ENCODE data around the gene NTM. TPM values are rescaled to one million over a fixed set of nuclear protein-coding genes. Genes with fewer than 3 reads are reported as not detected.

The NTM gene
- total and polyA plus RNA-seq, 9 donors: 8.5 to 37.1 (median 22.6) TPM

DNA sequence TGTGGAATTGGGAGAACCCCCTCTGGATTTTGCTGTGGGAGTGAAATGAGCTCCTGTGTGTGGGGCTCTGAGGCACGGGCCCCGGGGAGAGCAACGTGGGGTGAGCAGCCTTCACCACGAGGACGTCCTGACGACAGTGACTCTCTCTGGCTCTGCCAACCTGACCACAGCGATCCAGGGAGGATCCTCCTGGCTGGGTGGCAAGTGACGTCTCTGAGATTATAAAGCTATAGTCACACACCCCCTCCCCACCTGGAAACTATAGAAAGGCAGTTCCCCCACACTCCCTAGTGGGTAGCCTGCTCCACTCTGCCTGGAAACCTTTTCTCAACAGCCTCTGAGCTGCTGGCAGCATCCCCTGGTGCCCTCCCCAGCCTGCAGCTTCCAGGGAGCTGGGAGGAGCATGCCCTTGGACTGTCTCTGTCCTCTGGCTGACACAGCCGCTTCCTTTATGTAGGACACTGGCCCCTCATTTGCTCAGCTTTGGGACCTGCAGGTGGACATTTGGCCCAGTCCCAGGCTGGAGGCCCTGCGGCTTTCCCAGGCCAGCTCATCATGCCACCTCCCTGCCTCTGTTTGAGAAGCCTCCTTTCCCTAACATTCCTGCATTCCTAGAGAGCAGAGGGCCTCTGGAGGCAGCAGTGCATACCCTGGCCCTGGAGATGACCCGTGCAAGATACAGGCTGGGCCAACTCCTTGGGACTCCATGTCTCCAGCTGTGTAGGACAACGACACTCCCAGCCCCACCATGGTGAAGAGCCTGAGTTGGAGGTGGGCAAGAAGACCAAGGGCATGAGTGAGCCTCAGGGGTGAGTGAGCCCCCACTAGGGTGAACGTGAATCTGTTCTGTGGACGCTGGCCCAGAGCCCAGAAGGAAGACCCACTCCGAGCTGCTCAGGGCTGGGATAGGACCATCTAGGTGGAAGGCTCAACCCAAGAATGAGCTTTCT lies 314.0 kb downstream of the NTM start:
- peaks cover 7% of the 10 kb centered on the region for H3K4me1 ChIP-seq (ENCODE audit: control insufficient read depth, insufficient read depth, low read length)
- no peaks in the 10 kb centered on the region for H3K36me3 ChIP-seq (ENCODE audit: control insufficient read depth, insufficient read depth, low read length)
- H3K27ac ChIP-seq (ENCODE audit: low read length): no peak overlapping the region
- DNase-seq: no peak
- WGBS (ENCODE audit: insufficient coverage): 72% methylated on average over 6 of the region's 15 CpGs
- peaks cover 8% of the 10 kb centered on the region for H3K27me3 ChIP-seq (ENCODE audit: control insufficient read depth, insufficient read depth, low read length)
- no peaks in the 10 kb centered on the region for H3K9me3 ChIP-seq (replicated peaks; ENCODE audit: control insufficient read depth, low read depth, low read length)
- no peak overlapping the region for H3K4me3 ChIP-seq (ENCODE audit: low read length)

DNA sequence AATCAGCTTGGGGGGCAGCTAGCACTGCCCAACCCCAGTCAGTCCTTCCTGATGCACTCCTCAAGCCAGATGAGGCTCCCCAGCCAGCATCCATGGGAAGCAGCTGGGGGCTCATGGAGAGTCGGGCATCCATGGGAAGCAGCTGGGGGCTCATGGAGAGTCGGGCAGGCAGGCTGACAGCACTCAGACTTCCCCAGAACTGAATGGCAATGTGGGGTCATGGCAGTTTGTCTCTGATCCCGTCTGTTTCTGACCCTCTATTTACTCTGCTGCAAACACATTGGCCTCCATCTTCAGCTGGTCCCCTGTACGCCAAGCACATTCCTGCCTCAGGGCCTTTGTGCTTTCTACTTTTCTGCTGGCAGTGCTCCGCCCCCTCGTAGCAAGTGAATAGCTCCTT lies 314.8 kb downstream of the NTM start:
- Histone ChIP-seq H3K4me3 (ENCODE audit: low read length) (no peak overlapping the region), H3K4me1 (ENCODE audit: control insufficient read depth, insufficient read depth, low read length) (peaks cover 7% of the 10 kb centered on the region), H3K27ac (ENCODE audit: low read length) (no peak overlapping the region), H3K9me3 (replicated peaks; ENCODE audit: control insufficient read depth, low read depth, low read length) (no peaks in the 10 kb centered on the region), H3K27me3 (ENCODE audit: control insufficient read depth, insufficient read depth, low read length) (peaks cover 11% of the 10 kb centered on the region), H3K36me3 (ENCODE audit: control insufficient read depth, insufficient read depth, low read length) (no peaks in the 10 kb centered on the region)
- WGBS (ENCODE audit: insufficient coverage): 89% methylated on average over 6 of the region's 6 CpGs
- no peak for DNase-seq

GRCh38 chr11:131685906-131686305 lies 315.5 kb downstream of the NTM start:
- Histone ChIP-seq H3K27me3 (ENCODE audit: control insufficient read depth, insufficient read depth, low read length) (peaks cover 12% of the 10 kb centered on the region), H3K27ac (ENCODE audit: low read length) (no peak overlapping the region), H3K9me3 (replicated peaks; ENCODE audit: control insufficient read depth, low read depth, low read length) (no peaks in the 10 kb centered on the region), H3K36me3 (ENCODE audit: control insufficient read depth, insufficient read depth, low read length) (no peaks in the 10 kb centered on the region), H3K4me3 (ENCODE audit: low read length) (no peak overlapping the region), H3K4me1 (ENCODE audit: control insufficient read depth, insufficient read depth, low read length) (peaks cover 7% of the 10 kb centered on the region)
- WGBS (ENCODE audit: insufficient coverage): 86% methylated on average over 1 of the region's 3 CpGs
- no peak for DNase-seq

GRCh38 chr11:131686836-131687235 lies 316.4 kb downstream of the NTM start:
- H3K4me3 ChIP-seq (ENCODE audit: low read length): no peak overlapping the region

DNA sequence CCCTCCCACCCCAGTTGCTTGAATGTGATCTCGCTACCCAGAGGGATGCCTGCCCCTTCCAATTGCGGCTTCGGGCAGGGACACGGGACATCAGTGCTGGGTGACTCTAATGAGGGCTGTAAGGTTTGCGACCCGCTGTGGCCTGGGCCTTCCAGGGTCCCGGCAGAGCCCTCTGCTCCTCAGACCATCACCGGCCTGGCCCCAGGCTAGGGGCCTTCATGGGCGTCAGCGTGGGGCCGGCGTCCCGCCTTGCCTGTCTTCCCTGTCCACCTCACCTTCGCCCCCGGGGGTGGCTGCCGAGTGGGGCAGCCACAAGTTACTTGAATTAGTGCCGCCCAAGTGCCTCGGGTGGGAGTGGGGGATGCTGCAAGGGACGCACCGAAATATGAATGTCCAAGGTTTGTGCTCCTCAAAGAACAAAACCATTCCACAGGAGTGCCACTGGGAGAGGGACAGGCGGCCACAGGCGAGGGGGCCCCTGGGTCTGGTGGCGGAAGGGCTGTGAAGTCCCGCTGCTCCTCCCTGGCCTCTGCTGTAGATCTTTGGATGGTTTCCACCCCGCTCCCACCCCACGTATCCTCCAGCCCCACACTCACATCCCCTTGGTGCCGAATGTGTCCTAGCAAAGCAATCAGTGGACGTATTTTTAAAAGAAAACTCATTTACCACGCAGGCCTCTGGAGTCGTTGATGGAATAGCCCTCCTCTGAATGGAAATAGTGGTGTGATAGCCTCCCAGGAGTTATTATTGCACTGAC lies 317.1 kb downstream of the NTM start:
- no peaks in the 10 kb centered on the region for H3K36me3 ChIP-seq (ENCODE audit: control insufficient read depth, insufficient read depth, low read length)
- H3K27me3 ChIP-seq (ENCODE audit: control insufficient read depth, insufficient read depth, low read length): peaks cover 17% of the 10 kb centered on the region
- no peaks in the 10 kb centered on the region for H3K9me3 ChIP-seq (replicated peaks; ENCODE audit: control insufficient read depth, low read depth, low read length)
- peaks cover 7% of the 10 kb centered on the region for H3K4me1 ChIP-seq (ENCODE audit: control insufficient read depth, insufficient read depth, low read length)
- 75% methylated on average over 17 of the region's 30 CpGs for WGBS (ENCODE audit: insufficient coverage)
- H3K4me3 ChIP-seq (ENCODE audit: low read length): no peak overlapping the region
- no peak for DNase-seq
- H3K27ac ChIP-seq (ENCODE audit: low read length): no peak overlapping the region

More at GRCh38 chr11:131686836-131687235, 316.4 kb downstream of the NTM start:
- 85% methylated on average over 9 of the region's 9 CpGs for WGBS (ENCODE audit: insufficient coverage)
- H3K4me1 ChIP-seq (ENCODE audit: control insufficient read depth, insufficient read depth, low read length): peaks cover 7% of the 10 kb centered on the region
- no peaks in the 10 kb centered on the region for H3K9me3 ChIP-seq (replicated peaks; ENCODE audit: control insufficient read depth, low read depth, low read length)
- no peak for DNase-seq
- peaks cover 14% of the 10 kb centered on the region for H3K27me3 ChIP-seq (ENCODE audit: control insufficient read depth, insufficient read depth, low read length)
- H3K36me3 ChIP-seq (ENCODE audit: control insufficient read depth, insufficient read depth, low read length): no peaks in the 10 kb centered on the region
- no peak overlapping the region for H3K27ac ChIP-seq (ENCODE audit: low read length)

DNA sequence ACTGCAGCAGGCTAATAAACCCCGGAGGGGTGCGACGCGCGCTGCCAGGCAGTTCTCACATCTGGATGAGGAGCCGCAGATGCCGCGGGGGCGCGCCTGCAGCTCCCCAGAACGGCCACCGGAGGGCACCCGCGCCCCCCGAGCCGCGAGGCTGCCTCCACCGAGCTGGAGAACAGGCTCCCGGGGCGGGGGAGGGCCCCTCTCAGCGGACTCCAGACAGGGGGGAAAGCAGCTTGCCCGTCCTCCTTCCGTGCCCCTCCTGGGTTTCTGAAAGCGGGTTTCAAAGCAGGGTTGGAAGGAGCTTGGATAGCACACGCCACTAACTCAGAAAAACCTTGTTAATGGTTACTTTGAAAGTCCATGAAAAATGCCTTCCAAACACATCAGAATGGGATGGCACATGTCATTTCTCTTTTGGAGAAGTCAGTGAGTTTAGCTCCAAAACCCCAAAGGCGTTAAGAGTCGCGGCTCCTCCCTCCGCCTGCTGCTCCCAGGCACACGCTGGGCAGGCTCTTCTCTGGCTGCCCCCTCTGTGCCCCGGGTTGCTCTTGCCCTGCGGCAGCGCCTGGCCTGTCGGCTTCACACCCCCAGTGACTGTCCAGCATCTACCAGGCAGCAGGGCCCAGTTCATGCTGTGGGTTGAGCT lies 317.8 kb downstream of the NTM start:
- 10% methylated on average over 31 of the region's 34 CpGs for WGBS (ENCODE audit: insufficient coverage)
- Histone ChIP-seq H3K9me3 (replicated peaks; ENCODE audit: control insufficient read depth, low read depth, low read length) (no peaks in the 10 kb centered on the region), H3K4me1 (ENCODE audit: control insufficient read depth, insufficient read depth, low read length) (peaks cover 7% of the 10 kb centered on the region), H3K4me3 (ENCODE audit: low read length) (no peak overlapping the region), H3K27me3 (ENCODE audit: control insufficient read depth, insufficient read depth, low read length) (peaks cover 22% of the 10 kb centered on the region), H3K36me3 (ENCODE audit: control insufficient read depth, insufficient read depth, low read length) (no peaks in the 10 kb centered on the region), H3K27ac (ENCODE audit: low read length) (no peak overlapping the region)
- DNase-seq: peak; percentile 61

DNA sequence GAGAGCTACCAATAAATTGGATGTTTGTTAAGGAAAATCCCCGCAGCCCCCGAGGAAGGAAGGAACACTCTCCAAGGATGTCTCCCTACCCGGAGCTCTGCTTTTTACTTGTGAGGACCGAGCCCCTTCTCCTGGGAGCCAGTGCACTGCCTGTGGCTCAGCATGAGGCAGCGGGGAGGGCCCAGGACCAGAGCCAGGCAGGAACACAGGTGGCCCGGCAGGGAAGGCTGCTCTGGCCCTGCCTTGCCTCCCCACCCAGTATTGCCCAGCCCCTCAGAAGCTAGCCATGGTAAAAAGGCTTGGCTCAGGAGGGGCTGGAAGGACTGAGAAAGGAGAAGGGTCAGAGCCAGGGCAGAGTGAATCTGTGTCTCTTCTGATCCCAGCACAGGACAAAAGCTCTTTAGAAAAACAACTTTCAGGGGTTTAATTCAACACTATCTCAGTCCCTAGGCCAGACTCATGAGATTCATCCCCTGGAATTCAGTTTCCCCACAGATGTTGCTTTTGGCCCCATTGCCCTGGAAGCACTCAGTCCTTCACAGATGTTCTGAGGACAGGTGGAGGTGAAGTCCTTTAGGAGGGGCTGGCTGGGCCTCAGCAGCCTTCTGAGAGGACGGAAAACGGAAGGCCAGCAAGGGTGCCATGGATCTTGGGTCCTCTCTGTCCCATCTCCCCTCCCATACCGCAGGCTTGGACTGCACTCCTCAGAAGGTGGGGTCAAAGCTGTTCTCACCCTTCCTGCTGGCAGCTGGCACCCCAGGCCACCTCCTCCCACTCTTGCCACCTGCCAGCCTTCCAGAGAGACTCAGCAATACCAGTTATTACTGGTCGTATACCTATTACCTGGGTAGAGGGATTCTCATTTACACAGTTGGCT lies 318.9 kb downstream of the NTM start:
- no peak for DNase-seq
- H3K4me3 ChIP-seq (ENCODE audit: low read length): no peak overlapping the region
- H3K27ac ChIP-seq (ENCODE audit: low read length): no peak overlapping the region
- 67% methylated on average over 8 of the region's 10 CpGs for WGBS (ENCODE audit: insufficient coverage)
- peaks cover 26% of the 10 kb centered on the region for H3K27me3 ChIP-seq (ENCODE audit: control insufficient read depth, insufficient read depth, low read length)
- H3K9me3 ChIP-seq (replicated peaks; ENCODE audit: control insufficient read depth, low read depth, low read length): no peaks in the 10 kb centered on the region
- peaks cover 7% of the 10 kb centered on the region for H3K4me1 ChIP-seq (ENCODE audit: control insufficient read depth, insufficient read depth, low read length)
- H3K36me3 ChIP-seq (ENCODE audit: control insufficient read depth, insufficient read depth, low read length): no peaks in the 10 kb centered on the region

DNA sequence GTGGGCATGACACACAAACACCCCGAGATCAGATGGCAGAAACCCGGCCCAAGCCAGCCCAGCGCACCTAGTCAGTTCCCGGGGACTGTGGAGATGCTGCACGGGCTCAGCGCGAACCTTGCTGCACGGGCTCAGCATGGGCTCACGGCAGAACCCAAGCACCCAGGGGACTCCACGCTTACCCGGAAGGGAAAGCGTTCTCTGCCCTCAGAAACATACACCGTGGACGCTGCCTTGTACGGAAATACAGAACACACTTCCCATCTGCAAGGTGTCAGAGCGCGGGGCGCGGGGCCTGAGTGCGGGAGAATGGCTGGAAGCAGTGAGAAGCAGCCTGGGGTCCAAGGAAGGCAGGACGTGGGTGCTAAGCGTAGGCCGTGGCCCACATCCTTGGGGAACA lies 319.9 kb downstream of the NTM start:
- Histone ChIP-seq H3K27ac (ENCODE audit: low read length) (no peak overlapping the region), H3K9me3 (replicated peaks; ENCODE audit: control insufficient read depth, low read depth, low read length) (no peaks in the 10 kb centered on the region), H3K4me1 (ENCODE audit: control insufficient read depth, insufficient read depth, low read length) (peaks cover 13% of the 10 kb centered on the region), H3K27me3 (ENCODE audit: control insufficient read depth, insufficient read depth, low read length) (peaks cover 28% of the 10 kb centered on the region), H3K4me3 (ENCODE audit: low read length) (no peak overlapping the region), H3K36me3 (ENCODE audit: control insufficient read depth, insufficient read depth, low read length) (no peaks in the 10 kb centered on the region)
- WGBS (ENCODE audit: insufficient coverage): 92% methylated on average over 15 of the region's 23 CpGs
- DNase-seq: no peak

GRCh38 chr11:131690776-131691175 lies 320.4 kb downstream of the NTM start:
- no peak for DNase-seq
- H3K4me3 ChIP-seq (ENCODE audit: low read length): no peak overlapping the region
- peaks cover 13% of the 10 kb centered on the region for H3K4me1 ChIP-seq (ENCODE audit: control insufficient read depth, insufficient read depth, low read length)
- 88% methylated on average over 18 of the region's 18 CpGs for WGBS (ENCODE audit: insufficient coverage)
- peaks cover 32% of the 10 kb centered on the region for H3K27me3 ChIP-seq (ENCODE audit: control insufficient read depth, insufficient read depth, low read length)
- no peaks in the 10 kb centered on the region for H3K9me3 ChIP-seq (replicated peaks; ENCODE audit: control insufficient read depth, low read depth, low read length)
- no peaks in the 10 kb centered on the region for H3K36me3 ChIP-seq (ENCODE audit: control insufficient read depth, insufficient read depth, low read length)
- no peak overlapping the region for H3K27ac ChIP-seq (ENCODE audit: low read length)

All from muscle of leg (tissue), 11 donors.